Stimulated activated naive B cell treated with anti-CD40 and anti-IgM and Interleukin-4, amounts not matched to agents 10 μg/mL and 1 μg/mL and 100 μg/mL, for 72 hours (primary cell): ENCODE results near the gene CDH15.

Experiments
- ATAC-seq, 2 donors: fragments of 150-1000 bp; cut with Tn5 transposase; replicated peaks; 2 replicates each; pipeline ENCODE4 v1.10.0; 2021; ENCODE audit warnings: moderate library complexity in 1 of 2
- DNase-seq: peaks from one replicate; pipeline ENCODE4 v3.0.0; 2021
- H3K27ac Mint-ChIP-seq: one replicate; pipeline ENCODE4 v1.8.0; 2022; ENCODE audit warnings: mild to moderate bottlenecking, mixed read lengths
- H3K27me3 Mint-ChIP-seq, 2 donors: one replicate each; pipeline ENCODE4 v1.8.0; 2022; ENCODE audit warnings: mixed read lengths in 2 of 2
- H3K36me3 Mint-ChIP-seq, 2 donors: one replicate each; pipeline ENCODE4 v1.8.0; 2022; ENCODE audit warnings: mixed read lengths in 2 of 2, mild to moderate bottlenecking in 1 of 2
- H3K4me1 Mint-ChIP-seq, 2 donors: one replicate each; pipeline ENCODE4 v1.8.0; 2022; ENCODE audit warnings: mixed read lengths in 2 of 2, mild to moderate bottlenecking in 1 of 2
- H3K4me3 Mint-ChIP-seq, 2 donors: one replicate each; pipeline ENCODE4 v1.8.0; 2022; ENCODE audit warnings: mild to moderate bottlenecking in 2 of 2, mixed read lengths in 2 of 2, moderate library complexity in 1 of 2
- H3K9me3 Mint-ChIP-seq, 2 donors: one replicate each; pipeline ENCODE4 v1.8.0; 2022; ENCODE audit warnings: mixed read lengths in 2 of 2, mild to moderate bottlenecking in 1 of 2

CDH15 gene

GRCh38 chr16:89198417-89199240 is 27.1 kb downstream of the CDH15 start:
- Mint-ChIP-seq H3K27ac (no peak overlapping the region), H3K27me3 (peaks cover 43 to 71% of the 10 kb centered on the region in 2 donors), H3K9me3 (peaks cover 0 to 5% of the 10 kb centered on the region in 2 donors), H3K4me1 (peaks cover 6 to 19% of the 10 kb centered on the region in 2 donors), H3K4me3 (no peak overlapping the region), H3K36me3 (peaks cover 0 to 2% of the 10 kb centered on the region in 2 donors)
- ATAC-seq (no peak), DNase-seq (no peak)

- no peak overlapping the region for H3K27ac Mint-ChIP-seq
- ATAC-seq = no peak
These were observed 27.9 kb downstream of the CDH15 start for GRCh38 chr16:89199241-89200123.

GRCh38 chr16:89200124-89200849 is 28.7 kb downstream of the CDH15 start, which contains the start of gene SLC22A31:
TSS of gene SLC22A31 (minus strand) at chr16:89200537. CDS start at chr16:89200501, 36 bp downstream.
- H3K4me3 Mint-ChIP-seq = peak within 1 kb of the TSS; percentile 50 to 53
- ATAC-seq (peak in 1 of 2 donors; percentile 10), DNase-seq (no peak)
- H3K4me1 Mint-ChIP-seq = peaks cover 6 to 19% of the 10 kb centered on the region in 2 donors
- H3K27me3 Mint-ChIP-seq = peaks cover 56 to 69% of the 10 kb centered on the region in 2 donors
- no peak within 1 kb of the TSS for H3K27ac Mint-ChIP-seq
- H3K36me3 Mint-ChIP-seq = peaks cover 0 to 2% of the 10 kb centered on the region in 2 donors
- H3K9me3 Mint-ChIP-seq = peaks cover 0 to 5% of the 10 kb centered on the region in 2 donors

More at GRCh38 chr16:89199241-89200123, 27.9 kb downstream of the CDH15 start:
- Mint-ChIP-seq H3K27me3 (peaks cover 50 to 69% of the 10 kb centered on the region in 2 donors), H3K4me1 (peaks cover 6 to 19% of the 10 kb centered on the region in 2 donors), H3K36me3 (peaks cover 0 to 2% of the 10 kb centered on the region in 2 donors), H3K9me3 (peaks cover 0 to 5% of the 10 kb centered on the region in 2 donors), H3K4me3 (no peak overlapping the region)
- DNase-seq = no peak

- Mint-ChIP-seq H3K36me3 (peaks cover 0 to 2% of the 10 kb centered on the region in 2 donors), H3K9me3 (peaks cover 0 to 5% of the 10 kb centered on the region in 2 donors), H3K27ac (no peak overlapping the region), H3K4me3 (peak overlapping the region; percentile 50 to 53), H3K27me3 (peaks cover 56 to 69% of the 10 kb centered on the region in 2 donors), H3K4me1 (peaks cover 6 to 19% of the 10 kb centered on the region in 2 donors)
- DNase-seq = no peak
- peak; percentile 25 to 34 for ATAC-seq
These were observed 29.4 kb downstream of the CDH15 start for GRCh38 chr16:89200850-89201411.

GRCh38 chr16:89201439-89202377 is 30.2 kb downstream of the CDH15 start:
- peak; percentile 70 for DNase-seq
- peaks cover 6 to 19% of the 10 kb centered on the region in 2 donors for H3K4me1 Mint-ChIP-seq
- H3K27ac Mint-ChIP-seq = no peak overlapping the region
- H3K27me3 Mint-ChIP-seq = peaks cover 56 to 68% of the 10 kb centered on the region in 2 donors
- H3K9me3 Mint-ChIP-seq = peaks cover 0 to 5% of the 10 kb centered on the region in 2 donors
- ATAC-seq = peak; percentile 88 to 93
- H3K4me3 Mint-ChIP-seq = peak overlapping the region; percentile 25 to 52
- peaks cover 0 to 2% of the 10 kb centered on the region in 2 donors for H3K36me3 Mint-ChIP-seq

GRCh38 chr16:89202422-89203215 is 31.1 kb downstream of the CDH15 start:
- Mint-ChIP-seq H3K36me3 (peaks cover 0 to 2% of the 10 kb centered on the region in 2 donors), H3K9me3 (peaks cover 0 to 5% of the 10 kb centered on the region in 2 donors), H3K4me1 (peaks cover 6 to 19% of the 10 kb centered on the region in 2 donors), H3K27me3 (peaks cover 48 to 59% of the 10 kb centered on the region in 2 donors), H3K4me3 (peak overlapping the region; percentile 48 to 57), H3K27ac (peak overlapping the region; percentile 28)
- no peak for DNase-seq
- ATAC-seq = no peak

- peaks cover 0 to 1% of the 10 kb centered on the region in 2 donors for H3K9me3 Mint-ChIP-seq
- H3K27me3 Mint-ChIP-seq = peaks cover 34% of the 10 kb centered on the region in 2 donors
- no peak overlapping the region for H3K27ac Mint-ChIP-seq
- DNase-seq = no peak
- no peak overlapping the region for H3K4me3 Mint-ChIP-seq
- no peaks in the 10 kb centered on the region for H3K36me3 Mint-ChIP-seq
- H3K4me1 Mint-ChIP-seq = peaks cover 3 to 9% of the 10 kb centered on the region in 2 donors
- no peak for ATAC-seq
These were observed 36.4 kb downstream of the CDH15 start for GRCh38 chr16:89207993-89208392.

GRCh38 chr16:89209522-89210044 is 38.0 kb downstream of the CDH15 start:
- peaks cover 19 to 20% of the 10 kb centered on the region in 2 donors for H3K27me3 Mint-ChIP-seq
- H3K4me3 Mint-ChIP-seq = no peak overlapping the region
- H3K9me3 Mint-ChIP-seq = no peaks in the 10 kb centered on the region
- DNase-seq = no peak
- H3K4me1 Mint-ChIP-seq = peaks cover 3 to 6% of the 10 kb centered on the region in 2 donors
- peak overlapping the region; percentile 53 for H3K27ac Mint-ChIP-seq
- no peaks in the 10 kb centered on the region for H3K36me3 Mint-ChIP-seq
- ATAC-seq = no peak

GRCh38 chr16:89210165-89210903 is 38.8 kb downstream of the CDH15 start:
- DNase-seq (no peak), ATAC-seq (no peak)
- Mint-ChIP-seq H3K27me3 (peaks cover 15 to 16% of the 10 kb centered on the region in 2 donors), H3K36me3 (no peaks in the 10 kb centered on the region), H3K4me3 (no peak overlapping the region), H3K27ac (no peak overlapping the region), H3K9me3 (no peaks in the 10 kb centered on the region), H3K4me1 (peaks cover 3 to 6% of the 10 kb centered on the region in 2 donors)

GRCh38 chr16:89210904-89211515 is 39.5 kb downstream of the CDH15 start:
- ATAC-seq (no peak), DNase-seq (no peak)
- Mint-ChIP-seq H3K27ac (no peak overlapping the region), H3K27me3 (peaks cover 15 to 16% of the 10 kb centered on the region in 2 donors), H3K9me3 (no peaks in the 10 kb centered on the region), H3K4me1 (peaks cover 3 to 6% of the 10 kb centered on the region in 2 donors), H3K36me3 (no peaks in the 10 kb centered on the region), H3K4me3 (no peak overlapping the region)
